HCT116 (cell line): ENCODE measurements around the gene MYH15.

ENCODE experiments used
- EGR1 ChIP-seq: IDR thresholded peaks from 2 replicates; pipeline ENCODE4 v1.6.1; 2012; ENCODE audit warnings: low read depth
- EZH2 ChIP-seq: fragments of 200-600 bp; sonication (generic); IDR thresholded peaks from 2 replicates; pipeline ENCODE4 v1.6.1; 2017; ENCODE audit warnings: antibody characterized with exemption, mixed run types
- MAX ChIP-seq: IDR thresholded peaks from 2 replicates; pipeline ENCODE4 v1.6.1; 2012
- POLR2A ChIP-seq: IDR thresholded peaks from 2 replicates; pipeline ENCODE4 v1.7.0; 2011; ENCODE audit warnings: borderline replicate concordance; ENCODE audit not compliant: insufficient read depth, insufficient read length; ENCODE audit errors: extremely low read depth
- POLR2AphosphoS5 ChIP-seq: IDR thresholded peaks from 2 replicates; pipeline ENCODE4 v1.6.1; 2011; ENCODE audit warnings: mild to moderate bottlenecking, low read depth, low read length, moderate library complexity
- SIN3A ChIP-seq: IDR thresholded peaks from 2 replicates; pipeline ENCODE4 v1.6.1; 2012; ENCODE audit warnings: low read depth
- SP1 ChIP-seq: IDR thresholded peaks from 2 replicates; pipeline ENCODE4 v1.6.1; 2012; ENCODE audit warnings: low read depth
- SRF ChIP-seq: IDR thresholded peaks from 2 replicates; pipeline ENCODE4 v1.6.1; 2012; ENCODE audit warnings: low read depth
- YY1 ChIP-seq: IDR thresholded peaks from 2 replicates; pipeline ENCODE4 v1.6.1; 2011; ENCODE audit warnings: low read length, low read depth, moderate library complexity, mild to moderate bottlenecking; ENCODE audit not compliant: insufficient replicate concordance; ENCODE audit errors: extremely low read depth
- TF ChIP-seq, protein P1 (sequence below), 3 experiments: fragments of 200-600 bp in 1 of 3; sonication (generic) in 1 of 3; IDR thresholded peaks in 2 of 3; conservative IDR thresholded peaks in 1 of 3; 2 replicates each; pipeline ENCODE4 v1.5.1; 2012 to 2017; ENCODE audit warnings: low read depth in 2 of 3, low read length in 2 of 3, antibody characterized with exemption in 1 of 3, borderline replicate concordance in 1 of 3, control low read depth in 1 of 3, mild to moderate bottlenecking in 1 of 3, mixed read lengths in 1 of 3, mixed run types in 1 of 3, moderate library complexity in 1 of 3; ENCODE audit not compliant: insufficient read depth in 1 of 3
- TF ChIP-seq, protein P2 (sequence below): IDR thresholded peaks from 2 replicates; pipeline ENCODE4 v1.6.1; 2012; ENCODE audit warnings: low read depth

DNA sequence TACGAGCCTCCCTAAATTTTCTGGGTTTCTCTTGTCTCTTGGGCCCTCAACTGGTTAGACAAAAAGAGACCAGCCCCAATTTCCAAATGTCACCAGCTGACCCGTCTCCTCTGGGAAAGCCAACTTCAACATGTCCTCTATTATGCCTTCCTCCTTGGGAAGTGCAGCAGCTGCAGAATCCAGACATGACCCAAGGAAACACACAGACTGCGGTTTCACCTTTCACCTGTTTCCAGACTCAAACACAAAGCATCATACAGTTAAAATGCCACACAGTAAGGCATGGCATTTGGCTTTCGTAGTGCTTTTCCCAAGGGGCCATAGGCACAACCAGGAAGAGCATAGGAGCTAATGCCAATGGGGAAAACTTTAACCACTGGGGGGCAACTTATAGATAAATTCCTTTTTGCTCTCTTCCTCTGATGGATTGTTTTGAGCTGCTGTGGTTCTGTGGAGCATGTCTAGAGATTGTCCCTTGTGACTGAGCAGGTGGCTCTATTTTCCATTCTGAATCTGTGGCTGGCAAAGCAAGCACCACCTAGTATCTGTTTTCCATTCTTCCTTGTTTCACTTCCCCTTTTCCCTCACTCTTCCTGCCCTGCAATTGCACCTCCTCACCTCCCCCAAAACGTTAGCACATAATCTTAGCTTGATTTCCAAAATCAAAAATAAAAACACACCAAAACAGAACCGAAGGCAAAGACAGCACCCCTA, 164.7 kb downstream of the MYH15 start:
- TF ChIP-seq POLR2A (no peak), EGR1 (no peak), POLR2AphosphoS5 (no peak), EZH2 (no peak), YY1 (no peak), MAX (no peak), SIN3A (no peak), SRF (no peak), SP1 (no peak)
- TF ChIP-seq, protein P1, sequence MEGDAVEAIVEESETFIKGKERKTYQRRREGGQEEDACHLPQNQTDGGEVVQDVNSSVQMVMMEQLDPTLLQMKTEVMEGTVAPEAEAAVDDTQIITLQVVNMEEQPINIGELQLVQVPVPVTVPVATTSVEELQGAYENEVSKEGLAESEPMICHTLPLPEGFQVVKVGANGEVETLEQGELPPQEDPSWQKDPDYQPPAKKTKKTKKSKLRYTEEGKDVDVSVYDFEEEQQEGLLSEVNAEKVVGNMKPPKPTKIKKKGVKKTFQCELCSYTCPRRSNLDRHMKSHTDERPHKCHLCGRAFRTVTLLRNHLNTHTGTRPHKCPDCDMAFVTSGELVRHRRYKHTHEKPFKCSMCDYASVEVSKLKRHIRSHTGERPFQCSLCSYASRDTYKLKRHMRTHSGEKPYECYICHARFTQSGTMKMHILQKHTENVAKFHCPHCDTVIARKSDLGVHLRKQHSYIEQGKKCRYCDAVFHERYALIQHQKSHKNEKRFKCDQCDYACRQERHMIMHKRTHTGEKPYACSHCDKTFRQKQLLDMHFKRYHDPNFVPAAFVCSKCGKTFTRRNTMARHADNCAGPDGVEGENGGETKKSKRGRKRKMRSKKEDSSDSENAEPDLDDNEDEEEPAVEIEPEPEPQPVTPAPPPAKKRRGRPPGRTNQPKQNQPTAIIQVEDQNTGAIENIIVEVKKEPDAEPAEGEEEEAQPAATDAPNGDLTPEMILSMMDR (IDR thresholded peaks at IDR 0.05 in 2 of 3, conservative IDR thresholded peaks at IDR 0.05 in 1 of 3; ENCODE audit: borderline replicate concordance in 1 of 3, insufficient read depth in 1 of 3, low read depth in 2 of 3, low read length in 2 of 3), result no peak
- TF ChIP-seq, protein P2, sequence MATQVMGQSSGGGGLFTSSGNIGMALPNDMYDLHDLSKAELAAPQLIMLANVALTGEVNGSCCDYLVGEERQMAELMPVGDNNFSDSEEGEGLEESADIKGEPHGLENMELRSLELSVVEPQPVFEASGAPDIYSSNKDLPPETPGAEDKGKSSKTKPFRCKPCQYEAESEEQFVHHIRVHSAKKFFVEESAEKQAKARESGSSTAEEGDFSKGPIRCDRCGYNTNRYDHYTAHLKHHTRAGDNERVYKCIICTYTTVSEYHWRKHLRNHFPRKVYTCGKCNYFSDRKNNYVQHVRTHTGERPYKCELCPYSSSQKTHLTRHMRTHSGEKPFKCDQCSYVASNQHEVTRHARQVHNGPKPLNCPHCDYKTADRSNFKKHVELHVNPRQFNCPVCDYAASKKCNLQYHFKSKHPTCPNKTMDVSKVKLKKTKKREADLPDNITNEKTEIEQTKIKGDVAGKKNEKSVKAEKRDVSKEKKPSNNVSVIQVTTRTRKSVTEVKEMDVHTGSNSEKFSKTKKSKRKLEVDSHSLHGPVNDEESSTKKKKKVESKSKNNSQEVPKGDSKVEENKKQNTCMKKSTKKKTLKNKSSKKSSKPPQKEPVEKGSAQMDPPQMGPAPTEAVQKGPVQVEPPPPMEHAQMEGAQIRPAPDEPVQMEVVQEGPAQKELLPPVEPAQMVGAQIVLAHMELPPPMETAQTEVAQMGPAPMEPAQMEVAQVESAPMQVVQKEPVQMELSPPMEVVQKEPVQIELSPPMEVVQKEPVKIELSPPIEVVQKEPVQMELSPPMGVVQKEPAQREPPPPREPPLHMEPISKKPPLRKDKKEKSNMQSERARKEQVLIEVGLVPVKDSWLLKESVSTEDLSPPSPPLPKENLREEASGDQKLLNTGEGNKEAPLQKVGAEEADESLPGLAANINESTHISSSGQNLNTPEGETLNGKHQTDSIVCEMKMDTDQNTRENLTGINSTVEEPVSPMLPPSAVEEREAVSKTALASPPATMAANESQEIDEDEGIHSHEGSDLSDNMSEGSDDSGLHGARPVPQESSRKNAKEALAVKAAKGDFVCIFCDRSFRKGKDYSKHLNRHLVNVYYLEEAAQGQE, result no peak
